Vagina (tissue), 2 donors: Measurements from ENCODE around the gene RAB6C.
"Not testable (repeated sequence)": the region's sequence is repeated elsewhere in the genome, so short reads cannot be mapped to it uniquely, and the experiment has no call there.

Experiments used
- CTCF ChIP-seq, 3 experiments: fragments of 450-650 bp in 2 of 3; fragments of 200-600 bp in 1 of 3; sonication (generic) in 1 of 3; IDR thresholded peaks; one replicate each; pipeline ENCODE4 v1.5.1; 2017 to 2019; ENCODE audit warnings: antibody characterized with exemption in 3 of 3, mild to moderate bottlenecking in 2 of 3, moderate library complexity in 2 of 3
- POLR2AphosphoS5 ChIP-seq, 2 donors: sonication (generic); formaldehyde crosslinking; IDR thresholded peaks; one replicate each; pipeline ENCODE4 v1.9.0; 2017; ENCODE audit warnings: antibody characterized with exemption in 2 of 2, mild to moderate bottlenecking in 2 of 2, low read depth in 1 of 2; ENCODE audit not compliant: insufficient read depth in 1 of 2

DNA sequence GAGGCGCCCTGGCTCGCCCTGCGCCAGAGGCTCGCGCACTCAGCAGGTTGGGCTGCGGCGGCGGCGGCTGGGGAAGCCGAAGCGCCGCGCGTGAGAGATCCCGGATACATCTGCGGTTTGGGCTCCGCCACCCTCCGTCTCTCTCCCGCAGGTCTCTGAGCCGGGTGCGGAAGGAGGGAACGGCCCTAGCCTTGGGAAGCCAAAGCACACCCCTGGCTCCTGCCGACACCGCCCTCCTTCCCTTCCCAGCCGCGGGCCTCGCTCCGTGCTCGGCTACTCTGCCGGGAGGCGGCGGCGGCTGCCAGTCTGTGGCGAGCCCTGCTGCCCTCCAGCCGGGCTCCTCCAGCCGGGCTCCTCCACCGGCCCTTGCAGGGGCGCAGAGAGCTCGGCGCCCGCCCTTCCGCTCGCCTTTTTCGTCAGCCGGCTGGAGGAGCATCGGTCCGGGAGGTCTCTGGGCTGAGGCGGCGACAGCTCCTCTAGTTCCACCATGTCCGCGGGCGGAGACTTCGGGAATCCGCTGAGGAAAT lies at the start of gene RAB6C:
- TF ChIP-seq CTCF (IDR thresholded peaks at IDR 0.05); POLR2AphosphoS5 (IDR thresholded peaks at IDR 0.05; ENCODE audit: insufficient read depth in 1 of 2, low read depth in 1 of 2): not testable (repeated sequence)
